HG03439 (cell line): ENCODE data around the gene CSNK1G1.

Experiments used
- ATAC-seq: cut with Tn5 transposase; IDR thresholded peaks from one replicate; pipeline ENCODE4 v1.9.1; 2021; ENCODE audit warnings: mild to moderate bottlenecking, moderate library complexity; ENCODE audit not compliant: unreplicated experiment

The CSNK1G1 gene

DNA sequence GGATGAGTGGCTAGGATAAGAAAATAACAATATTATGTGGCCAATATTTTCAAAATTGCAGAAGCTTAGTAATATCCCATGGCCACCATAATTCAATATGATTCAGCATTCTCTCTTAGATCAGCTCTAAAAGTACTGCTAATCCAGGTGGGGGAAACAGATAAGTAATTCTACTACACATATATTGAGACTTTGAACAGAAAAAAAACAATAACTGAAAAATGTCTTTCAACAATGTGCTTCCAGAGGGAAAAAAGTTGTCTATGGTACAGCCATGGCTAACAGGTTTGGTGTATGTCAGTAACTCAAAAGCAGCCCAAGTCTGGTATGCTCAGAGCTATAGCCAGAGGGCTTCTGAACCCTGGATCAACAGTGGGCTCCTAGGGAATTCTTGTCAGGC, 150.8 kb downstream of the CSNK1G1 start:
- no peak for ATAC-seq

DNA sequence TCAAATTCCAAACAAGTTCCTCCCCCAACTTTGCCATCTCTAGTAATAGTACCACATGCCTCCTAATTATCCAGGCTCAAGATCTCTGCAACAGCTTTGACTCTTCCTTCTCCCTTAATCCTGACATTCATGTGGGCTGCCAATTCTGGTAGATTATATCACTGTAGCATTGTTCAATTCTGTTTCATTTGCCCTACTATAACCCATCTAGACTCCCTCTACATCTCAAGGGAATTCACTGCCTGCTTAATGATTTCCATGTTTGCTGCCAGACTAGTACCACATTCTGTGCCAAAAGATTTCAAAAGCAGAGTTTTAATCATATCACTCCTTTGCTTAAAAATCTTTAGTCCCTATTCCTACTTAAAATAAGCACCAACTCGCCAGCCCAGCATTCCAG, 158.5 kb downstream of the CSNK1G1 start:
- ATAC-seq, result no peak

- ATAC-seq, result no peak
Observed at GRCh38 chr15:64193971-64194370, 162.0 kb downstream of the CSNK1G1 start.

- no peak for ATAC-seq
Observed at GRCh38 chr15:64191971-64192830, 163.8 kb downstream of the CSNK1G1 start.

- ATAC-seq, result no peak
Observed at GRCh38 chr15:64187396-64188191, 168.4 kb downstream of the CSNK1G1 start.

DNA sequence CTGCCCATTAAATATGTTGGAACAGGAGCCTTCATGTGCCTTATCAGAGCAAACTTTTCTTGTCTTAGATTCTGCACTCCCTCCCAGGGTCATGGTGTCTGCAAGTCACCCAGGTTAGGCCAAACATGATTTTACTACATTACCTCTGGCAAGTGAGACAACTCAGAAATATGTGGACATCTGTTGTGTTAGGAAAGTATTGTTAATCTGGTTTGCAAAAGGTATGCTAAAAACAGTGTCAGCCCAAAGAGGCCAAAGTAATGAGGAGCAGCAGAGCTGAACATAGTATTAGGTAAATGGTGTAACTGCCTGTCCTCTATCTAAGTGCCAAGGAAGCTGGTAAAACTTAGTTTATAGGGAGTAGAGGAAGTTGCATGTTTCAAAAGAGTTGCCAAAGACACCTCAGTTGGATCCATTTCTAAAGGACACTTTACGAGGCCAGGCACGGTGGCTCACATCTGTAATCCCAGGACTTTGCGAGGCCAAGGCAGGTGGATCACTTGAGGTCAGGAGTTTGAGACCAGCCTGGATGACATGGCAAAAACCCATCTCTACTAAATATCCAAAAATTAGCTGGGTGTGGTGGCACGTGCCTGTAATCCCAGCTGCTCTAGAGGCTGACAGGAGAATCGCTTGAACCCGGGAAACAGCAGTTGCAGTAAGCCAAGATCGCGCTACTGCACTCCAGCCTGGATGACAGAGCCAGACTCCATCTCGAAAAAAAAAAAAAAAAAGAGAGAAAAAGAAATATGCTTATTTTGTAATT, 170.6 kb downstream of the CSNK1G1 start:
- ATAC-seq, result no peak

DNA sequence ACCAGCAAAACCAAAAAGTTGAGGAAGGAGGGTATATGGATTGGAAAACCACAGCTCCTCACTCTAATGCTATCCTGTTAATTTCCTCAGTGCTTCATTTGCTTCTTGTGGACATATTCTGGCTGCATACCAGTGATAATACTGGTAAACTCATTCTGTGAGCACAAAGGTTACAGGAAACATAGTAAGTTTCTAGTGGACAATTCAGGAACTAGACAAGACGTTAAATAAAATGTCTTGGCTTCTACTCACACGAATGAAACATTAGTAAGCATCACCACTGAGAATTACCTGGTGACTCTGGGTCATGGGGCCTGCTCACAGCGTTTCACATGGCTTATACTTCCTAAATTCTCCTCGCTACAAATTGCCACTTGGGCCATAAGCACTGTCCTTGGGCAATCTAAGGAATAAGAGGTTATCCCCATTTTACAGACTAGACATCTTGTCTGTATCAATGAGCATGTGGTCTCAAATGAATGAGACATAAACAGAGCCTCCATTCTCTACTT, 173.1 kb downstream of the CSNK1G1 start:
- no peak for ATAC-seq

DNA sequence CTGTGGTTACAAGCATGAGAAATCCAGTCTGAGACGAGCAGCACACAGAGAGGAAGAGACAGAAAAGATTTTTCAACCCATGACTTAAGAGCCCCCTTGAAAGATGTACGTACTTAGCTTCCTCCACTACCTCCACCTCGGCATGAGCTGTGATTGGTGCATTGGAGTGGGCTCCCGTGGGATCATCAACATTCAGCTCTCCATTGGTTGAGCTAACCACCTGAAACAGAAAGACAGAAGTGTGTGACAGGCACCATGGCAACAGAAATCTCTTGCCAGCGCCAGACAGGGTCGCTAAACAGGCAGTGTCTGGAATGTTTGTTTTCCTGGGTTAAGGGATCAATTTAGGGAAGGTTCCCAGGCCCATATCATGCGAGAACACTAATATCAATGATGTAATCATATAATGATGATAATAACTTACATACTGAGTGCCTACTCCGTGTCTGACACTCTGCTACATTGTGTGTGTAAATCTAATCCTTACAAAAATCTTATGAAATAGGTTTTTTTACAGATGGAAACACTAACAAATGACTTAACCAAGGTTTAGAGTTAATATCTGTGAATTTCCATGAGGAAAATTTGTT, 175.6 kb downstream of the CSNK1G1 start:
- ATAC-seq, result peak; percentile 65

- ATAC-seq, result no peak
Observed at GRCh38 chr15:64166102-64166890, 189.7 kb downstream of the CSNK1G1 start.

- ATAC-seq, result no peak
Observed at GRCh38 chr15:64164436-64164835, 191.5 kb downstream of the CSNK1G1 start.

GRCh38 chr15:64163659-64164362, 192.2 kb downstream of the CSNK1G1 start:
- peak; percentile 15 for ATAC-seq

DNA sequence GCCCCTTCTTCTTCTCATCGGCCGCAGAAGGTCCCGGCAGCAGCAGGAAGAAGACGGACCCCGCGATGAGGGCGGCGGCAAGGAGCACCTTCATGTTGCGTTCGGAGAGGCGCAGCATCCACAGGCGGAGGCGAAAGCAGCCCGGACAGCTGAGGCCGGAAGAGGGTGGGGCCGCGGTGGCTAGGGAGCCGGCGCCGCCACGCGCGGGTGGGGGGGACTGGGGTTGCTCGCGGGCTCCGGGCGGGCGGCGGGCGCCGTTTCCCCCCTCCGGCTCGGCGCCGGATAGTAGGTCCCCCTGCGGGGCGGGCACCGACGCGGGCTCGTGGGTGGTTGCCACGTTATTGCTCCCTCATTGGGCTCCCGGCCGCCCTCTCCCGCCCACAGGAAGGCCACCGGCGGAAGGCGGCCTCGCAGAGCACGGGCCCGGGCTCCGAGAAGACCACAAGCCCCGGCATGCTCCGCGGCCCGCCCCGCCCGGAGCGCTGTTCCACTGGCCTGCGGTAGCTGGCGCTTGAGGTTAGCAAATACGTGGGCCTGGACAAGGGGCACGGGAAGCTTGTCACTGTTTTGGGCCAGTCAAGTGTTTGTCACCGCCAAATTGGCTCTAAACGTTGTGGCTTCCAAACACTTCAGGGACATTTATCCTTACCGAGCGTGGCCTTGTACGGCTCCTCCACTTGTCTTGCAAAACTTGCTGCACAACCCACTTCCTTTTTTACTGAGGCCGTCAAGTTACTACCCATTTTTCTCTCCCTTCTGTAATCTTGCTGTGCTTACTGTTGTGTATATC, 192.9 kb downstream of the CSNK1G1 start, which contains the start of gene PPIB:
TSS of gene PPIB (minus strand) at position 154 of the 790 bp plus-strand sequence. CDS start at position 118, 36 bp downstream.
- peak; percentile 95 for ATAC-seq

DNA sequence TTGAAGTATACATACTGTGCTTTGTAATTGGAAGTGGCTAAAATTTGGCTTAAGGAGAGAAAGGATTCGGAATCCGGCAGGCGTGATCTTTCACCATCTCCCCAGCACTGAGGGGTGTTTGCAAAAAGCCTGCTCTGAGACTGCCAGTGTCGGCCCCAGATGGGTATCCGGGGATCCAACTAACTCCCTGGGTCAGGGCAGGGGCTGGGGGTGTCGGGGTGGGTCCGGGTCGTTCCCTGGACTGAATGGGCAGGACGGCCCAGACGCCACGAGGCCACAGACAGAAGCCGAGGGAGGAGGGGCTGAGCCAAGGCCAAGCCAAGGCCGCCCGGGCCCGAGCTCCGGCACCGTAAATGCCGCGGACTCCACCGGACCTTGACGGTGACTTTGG, 193.5 kb downstream of the CSNK1G1 start:
- ATAC-seq, result peak; percentile 18

DNA sequence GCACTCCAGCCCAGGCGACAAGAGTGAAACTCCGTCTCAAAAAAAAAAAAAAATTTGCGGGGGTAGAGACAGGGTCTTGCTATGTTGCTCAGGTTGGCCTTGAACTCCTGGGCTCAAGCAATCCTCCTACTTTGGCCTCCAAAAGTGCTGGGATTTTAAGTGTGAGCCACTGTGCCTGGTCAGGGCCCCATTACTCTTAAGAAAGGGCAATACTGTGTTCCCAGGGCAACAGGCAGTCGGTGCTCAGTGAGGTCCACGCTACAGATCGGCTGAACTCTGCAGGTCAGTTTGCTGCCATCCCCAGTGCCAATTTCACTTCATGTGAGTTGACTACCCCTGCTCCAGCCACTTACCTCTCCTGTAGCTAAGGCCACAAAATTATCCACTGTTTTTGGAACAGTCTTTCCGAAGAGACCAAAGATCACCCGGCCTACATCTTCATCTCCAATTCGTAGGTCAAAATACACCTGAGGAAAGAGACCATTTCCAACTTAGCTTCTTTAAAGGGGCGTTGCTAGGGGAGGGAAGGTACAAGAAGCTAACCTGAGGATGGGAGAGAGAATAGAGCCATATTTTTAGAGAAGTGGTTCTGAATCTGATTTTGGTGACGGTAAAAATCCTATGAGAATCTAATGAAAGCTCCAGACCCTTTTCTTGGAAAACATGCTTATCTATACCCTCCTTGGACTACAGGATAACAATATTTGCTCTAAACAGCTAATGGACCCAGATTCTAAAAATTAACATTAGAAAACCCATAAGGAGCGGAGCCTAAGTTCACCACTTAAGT, 194.1 kb downstream of the CSNK1G1 start:
- ATAC-seq, result no peak

DNA sequence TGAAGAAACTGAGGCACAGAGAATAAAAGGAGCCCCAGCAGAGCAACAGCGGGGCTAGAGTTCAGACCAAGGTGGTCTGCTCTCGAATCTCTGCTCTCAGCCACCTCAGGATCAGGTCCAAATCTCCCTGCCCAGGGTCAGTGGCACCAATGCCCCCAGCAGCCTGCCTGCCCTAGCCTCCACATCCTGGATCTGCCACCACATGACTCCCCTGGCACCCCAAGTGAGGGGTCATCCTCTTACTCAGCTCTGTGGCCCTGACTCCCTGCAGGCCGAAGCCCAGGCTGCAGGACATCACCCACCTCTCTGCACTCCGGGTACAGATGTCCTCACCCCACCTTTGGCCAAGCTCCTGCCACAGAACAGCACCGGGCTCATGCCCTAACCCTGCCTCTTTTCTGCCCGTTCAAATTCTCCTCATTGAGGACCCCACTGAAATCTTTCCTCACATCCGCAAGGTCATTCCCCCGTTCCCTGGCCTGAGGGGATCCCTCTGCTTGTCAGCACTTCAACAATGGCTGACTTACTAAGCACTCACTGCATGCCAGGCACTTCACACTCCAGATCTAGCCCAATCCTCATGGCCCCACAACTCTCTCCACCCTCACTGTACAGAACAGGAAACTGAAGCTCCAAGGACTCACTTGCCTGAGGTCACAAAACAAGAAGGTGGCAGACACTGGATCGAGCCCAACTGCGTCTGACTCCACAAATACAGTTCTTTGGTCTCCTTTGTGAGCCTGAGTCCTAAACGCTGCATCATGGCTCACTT, 197.4 kb downstream of the CSNK1G1 start:
- ATAC-seq, result no peak

DNA sequence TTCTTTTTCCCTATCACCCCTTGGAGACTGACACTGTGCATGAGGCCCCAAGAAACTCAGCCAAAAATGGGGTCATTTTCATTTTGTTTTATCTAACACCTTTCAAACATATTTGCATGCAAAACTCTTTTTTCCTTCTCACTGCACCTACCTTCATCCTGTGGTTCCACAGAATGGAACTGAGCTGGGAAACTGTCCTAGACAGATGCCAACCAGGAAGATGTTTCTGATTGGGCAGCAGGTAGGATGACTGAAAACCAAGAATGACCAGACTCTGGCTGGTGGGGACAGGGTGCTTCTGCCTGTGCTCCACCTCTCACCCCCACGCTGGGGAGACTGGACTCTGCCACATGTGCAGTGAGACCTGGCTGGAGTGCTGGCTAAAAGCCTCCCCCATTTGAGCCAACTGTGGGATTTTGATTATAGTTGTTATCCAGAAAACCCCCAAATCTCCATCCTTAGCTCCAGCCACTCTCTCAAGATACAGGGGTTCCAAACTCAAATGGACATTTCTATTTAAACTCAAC, 198.3 kb downstream of the CSNK1G1 start:
- no peak for ATAC-seq
